GM21576 (cell line): ENCODE data around the gene DCBLD1.
"Not testable (repeated sequence)": the region's sequence is repeated elsewhere in the genome, so short reads cannot be mapped to it uniquely, and the experiment has no call there.

Source experiments
- ATAC-seq: cut with Tn5 transposase; IDR thresholded peaks from one replicate; pipeline ENCODE4 v1.9.1; 2021; ENCODE audit warnings: mild to moderate bottlenecking, moderate library complexity; ENCODE audit not compliant: unreplicated experiment

The DCBLD1 gene

DNA sequence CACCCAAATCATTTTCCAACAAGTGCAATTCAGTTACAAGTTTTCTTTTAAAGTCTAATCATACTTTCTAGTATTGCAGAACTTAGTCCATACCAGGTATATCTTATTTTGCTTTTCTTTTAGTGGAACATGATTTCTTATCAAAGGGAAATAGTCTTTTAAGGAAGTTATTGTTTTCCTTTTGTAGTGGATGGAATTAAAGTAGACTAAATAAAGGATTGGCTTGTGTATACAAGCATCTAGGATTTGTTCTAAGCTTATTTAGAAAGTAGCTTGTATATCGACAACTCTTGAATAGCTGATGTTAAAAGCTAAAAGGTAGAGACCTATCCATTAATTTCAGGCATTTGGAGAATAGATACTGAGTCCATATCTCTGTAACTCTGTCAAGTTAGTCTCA, 14.8 kb downstream of the DCBLD1 start:
- no peak for ATAC-seq

DNA sequence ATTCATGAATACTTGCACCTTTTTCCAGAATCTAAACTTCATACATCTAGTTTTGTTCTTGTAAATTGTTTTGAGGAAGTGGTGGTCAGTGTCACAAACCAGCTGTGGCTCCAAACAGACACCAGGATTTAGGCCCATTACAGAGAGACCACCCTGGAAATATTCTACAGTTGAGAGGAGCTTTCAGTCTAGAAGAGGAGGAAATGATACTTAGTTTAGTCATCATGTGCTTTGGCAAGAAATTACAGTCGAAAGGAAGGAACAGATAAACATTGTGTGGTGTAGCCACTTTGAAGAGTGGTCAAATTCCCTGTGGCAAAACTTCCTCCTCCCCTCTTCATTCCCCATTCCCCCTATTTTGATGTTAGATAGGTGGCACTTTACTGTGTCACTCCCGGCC, 15.7 kb downstream of the DCBLD1 start:
- ATAC-seq = peak; percentile 59

DNA sequence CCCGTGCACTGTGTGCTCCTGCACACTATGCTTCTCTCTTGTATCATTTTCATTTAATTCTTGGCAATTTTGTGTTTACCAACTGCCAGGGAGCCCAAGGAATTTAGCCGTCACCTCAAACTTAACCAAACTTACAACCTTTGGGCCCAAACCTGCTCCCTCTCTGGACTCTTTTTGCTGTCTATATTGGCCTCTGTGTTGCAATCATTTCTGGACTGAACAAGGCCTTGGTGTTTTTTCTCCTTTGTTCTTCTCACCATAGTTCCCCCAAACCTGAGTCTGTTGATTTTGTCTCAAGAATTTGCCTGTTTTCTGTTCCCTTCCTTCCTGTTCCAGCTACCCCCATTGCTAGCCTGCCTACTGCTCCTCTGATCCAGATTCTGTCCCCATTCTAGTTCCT, 19.2 kb downstream of the DCBLD1 start:
- no peak for ATAC-seq

DNA sequence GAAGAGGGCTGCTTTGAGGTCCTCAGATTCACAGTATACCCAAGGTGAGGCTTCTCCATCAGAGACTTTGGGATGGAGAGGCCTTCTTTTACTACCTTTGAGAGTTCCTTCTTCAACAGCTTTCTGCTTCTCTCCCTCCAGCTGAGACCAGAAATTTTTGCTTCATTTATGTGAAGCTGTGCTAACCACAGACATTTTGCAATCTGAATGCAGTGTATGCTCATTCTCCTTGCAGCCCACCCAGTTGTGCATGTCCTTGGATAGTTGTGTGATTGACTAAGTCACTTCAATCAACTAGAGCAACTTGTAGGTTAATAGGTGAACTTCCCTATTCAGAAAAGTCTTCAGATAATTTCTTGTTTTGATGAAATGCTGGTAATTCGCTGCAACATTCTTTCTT, 20.1 kb downstream of the DCBLD1 start:
- no peak for ATAC-seq

DNA sequence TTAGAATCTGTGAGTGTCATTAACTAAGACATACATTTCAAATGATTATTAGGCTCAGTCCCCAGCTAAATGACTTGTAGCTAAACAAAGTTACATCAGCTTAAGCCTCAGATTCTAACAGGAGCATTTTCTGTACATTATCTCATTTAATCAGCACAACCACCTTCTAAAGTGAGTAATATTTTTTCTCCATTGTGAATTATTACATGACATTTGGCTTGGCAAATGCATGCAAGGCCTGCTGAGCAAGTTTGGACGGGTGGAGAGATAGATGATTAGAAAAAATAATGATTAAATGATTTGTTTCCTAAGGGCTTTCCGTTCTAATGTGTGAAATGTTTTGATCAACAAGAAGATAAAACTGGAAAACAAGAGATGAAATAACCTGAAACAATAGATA, 20.7 kb downstream of the DCBLD1 start:
- ATAC-seq = no peak

DNA sequence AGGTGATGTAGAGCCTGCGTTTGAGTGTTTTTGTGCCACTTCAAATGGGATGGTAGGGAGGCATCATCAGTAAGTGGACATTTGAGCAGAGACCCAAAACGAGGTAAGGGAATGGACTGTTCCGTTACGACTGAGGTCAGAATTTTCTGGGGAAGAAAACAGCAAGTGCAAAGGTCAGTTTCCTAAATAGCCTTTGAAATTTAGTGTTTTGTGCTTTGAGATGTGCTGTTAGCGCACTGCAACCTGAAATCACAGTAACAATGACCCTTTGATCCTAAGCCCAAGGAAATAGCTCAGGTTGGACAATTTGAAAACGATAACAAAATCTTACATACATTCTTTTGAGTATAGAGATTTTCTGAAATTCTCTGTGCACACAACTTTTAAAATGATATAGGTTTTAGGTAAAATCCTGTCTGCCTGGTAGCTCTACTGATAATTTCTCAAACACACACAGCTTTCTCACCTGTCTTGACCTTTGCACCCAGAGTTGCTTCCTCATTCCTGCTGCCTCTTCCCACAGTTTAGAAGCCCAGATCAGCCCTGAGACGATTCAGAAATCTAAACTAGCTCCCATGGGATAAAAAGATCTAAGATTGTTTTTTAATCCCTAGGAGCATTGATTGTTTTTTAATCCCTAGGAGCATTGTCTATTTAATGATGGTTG, 22.1 kb downstream of the DCBLD1 start:
- ATAC-seq = no peak

DNA sequence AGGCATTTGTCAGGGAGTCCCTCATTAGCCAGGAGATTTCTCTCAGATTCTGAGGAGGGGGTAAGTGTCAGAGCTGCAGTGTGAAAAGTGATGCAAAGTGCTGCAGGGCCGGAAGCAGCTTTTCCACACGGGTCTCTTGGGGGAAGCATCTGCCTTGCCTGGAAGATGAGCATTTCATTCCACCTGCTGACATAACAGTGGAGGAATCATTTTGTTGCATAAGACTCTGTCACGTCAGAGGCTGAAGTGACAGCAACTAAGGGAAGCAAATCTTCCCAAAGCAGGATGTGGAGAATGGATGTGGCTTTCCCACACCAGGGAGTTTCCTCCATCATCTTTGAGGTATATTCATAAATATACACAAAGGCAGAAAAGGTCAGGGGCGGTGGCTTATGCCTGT, 22.8 kb downstream of the DCBLD1 start:
- ATAC-seq = no peak

DNA sequence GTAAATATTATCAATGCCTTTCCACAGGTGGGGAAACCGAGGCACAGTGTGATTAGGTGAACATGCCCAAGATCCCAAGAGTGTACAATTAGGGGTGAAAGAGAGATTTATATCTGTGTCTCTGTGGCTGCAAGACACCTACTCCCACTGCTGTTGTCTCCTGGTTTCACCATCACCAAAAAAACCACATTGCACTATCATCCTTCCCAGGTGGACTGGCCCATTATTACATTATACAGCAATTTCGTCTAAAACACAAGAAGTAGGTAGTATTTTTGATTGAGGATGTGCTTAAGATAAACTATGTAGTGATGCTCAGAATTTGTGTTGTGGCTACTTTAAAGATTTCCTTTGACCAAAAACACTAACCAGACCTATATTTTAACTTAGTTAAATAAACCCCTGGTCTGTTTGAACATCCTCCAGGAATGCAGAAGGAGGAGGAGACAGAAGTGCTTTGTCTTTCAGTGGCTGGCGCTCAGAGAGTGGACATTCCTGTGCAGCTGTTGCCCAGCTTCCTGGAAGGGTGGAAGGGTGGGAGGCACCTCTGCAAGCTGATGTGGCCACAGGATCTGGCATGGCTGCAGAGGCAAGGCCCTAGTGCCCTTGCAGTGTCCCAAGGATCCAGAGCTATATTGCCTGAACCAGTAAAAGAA, 23.8 kb downstream of the DCBLD1 start:
- ATAC-seq = no peak

DNA sequence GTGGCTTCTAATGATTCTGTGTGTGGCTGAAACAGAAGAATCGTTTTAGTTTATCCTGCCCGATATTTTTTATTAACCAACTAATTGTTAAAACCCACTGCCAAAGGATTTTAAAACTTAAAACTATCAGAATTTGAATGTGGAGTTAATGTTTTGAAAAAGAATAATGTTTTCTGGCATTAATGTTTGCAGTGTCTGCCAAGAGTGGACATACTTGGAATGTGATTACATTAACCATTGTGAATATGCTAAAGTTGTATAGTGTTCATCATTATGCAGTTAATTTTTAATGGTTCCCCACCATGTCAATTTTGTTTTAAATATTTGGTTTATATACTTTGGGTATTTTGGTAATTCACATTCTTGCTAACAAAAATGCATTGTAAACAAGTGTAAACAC, 24.4 kb downstream of the DCBLD1 start:
- no peak for ATAC-seq

DNA sequence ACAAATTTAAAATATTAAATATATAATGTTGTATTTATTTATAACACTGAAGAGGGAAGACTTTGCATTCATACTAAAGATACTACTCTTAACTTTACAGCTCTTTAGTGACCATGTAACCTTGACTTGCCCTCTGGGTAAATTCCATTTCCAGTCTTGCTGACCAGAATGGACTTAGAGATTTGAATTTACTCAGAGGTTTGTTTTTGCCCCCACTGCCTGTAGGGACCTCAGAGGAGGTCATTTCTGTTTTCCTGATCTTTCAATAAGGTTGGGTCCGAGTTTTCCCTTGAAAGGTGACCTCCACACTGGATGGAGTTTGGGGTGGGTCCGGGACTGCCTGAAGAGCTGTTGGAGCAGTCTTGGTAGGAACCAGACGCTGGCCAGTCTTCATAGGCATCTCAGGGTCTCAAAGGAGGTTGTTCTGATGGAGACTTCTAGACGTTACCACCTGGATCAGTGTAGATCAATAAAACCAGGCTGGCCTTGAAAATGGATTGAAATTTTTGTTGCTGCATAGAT, 26.0 kb downstream of the DCBLD1 start:
- no peak for ATAC-seq

DNA sequence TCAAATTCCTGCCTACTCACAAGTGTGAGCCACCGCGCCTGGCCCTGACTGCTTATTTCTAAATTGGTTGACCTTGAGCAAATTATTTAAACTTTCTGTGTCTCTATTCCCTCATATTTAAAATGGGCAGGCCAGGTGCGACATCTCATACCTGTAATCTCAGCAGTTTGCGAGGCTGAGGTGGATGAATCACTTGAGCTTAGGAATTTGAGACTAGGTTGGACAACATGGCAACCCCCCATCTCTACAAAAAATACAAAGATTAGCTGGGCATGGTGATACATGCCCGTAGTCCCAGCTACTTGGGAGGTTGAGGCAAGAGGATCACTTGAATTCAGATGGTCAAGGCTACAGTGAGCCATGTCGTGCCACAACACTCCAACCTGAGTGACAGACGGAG, 26.5 kb downstream of the DCBLD1 start:
- ATAC-seq = no peak

DNA sequence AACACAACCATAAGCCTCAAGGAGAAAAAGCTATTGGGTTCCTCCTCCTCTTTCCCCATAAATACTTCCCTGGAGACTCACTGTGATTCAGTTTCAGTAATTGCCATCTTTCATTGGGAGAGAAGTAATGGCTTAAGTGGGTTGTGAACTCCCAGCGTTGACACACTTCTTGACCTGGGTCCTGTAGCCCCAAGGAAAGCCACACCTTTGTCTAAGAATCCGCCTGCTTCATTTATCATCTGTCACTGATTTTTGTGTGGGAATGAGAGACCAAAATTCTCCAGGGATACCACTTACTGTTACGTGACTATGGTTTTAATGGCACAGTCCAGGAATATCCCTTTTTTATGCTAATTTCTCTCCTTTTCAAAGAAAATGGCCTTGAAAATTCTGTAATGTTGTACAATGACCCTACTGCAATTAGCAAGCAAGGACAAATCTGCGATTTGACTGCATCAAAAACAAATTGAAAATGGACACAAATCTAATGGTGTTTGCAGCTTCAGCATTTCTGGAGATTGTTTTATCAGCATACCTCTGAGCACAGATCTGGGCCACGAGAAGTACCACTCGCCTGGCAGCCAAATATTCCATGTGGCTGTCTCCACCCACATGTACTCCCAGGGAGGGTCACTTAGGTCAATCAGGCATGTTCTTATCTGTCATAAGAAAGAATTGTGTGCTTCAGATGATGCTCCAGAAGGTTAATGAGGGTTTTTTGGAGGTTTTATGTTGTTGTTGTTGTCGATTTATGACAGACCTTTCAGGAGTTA, 29.8 kb downstream of the DCBLD1 start:
- ATAC-seq = no peak

DNA sequence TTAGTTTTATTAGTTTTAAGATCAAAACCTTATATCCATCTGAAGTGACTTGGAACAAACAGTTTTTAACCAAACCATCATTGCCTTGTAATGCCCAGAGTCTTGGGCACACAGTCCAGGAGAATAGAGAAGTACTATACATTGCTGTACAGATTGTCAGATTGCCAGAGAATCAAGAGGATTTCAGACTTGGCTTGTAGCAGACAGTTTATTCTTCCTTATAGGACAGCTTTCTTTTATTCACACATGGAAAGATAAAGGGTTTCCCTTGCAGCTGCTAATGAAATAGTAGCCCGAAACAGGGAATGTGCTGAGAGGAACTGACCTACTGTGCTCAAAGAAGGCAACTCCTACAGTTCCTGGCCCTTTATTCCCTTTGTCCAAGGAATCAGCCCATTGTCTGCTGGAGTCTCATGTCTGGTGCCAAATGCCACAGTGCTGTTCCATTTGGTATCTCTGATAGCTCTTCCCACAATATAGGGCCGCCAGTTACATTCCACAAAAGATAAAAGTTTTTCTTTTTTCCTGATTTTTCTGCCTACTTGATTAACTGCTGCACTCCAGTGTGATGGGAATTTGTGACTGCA, 30.6 kb downstream of the DCBLD1 start:
- ATAC-seq = no peak

DNA sequence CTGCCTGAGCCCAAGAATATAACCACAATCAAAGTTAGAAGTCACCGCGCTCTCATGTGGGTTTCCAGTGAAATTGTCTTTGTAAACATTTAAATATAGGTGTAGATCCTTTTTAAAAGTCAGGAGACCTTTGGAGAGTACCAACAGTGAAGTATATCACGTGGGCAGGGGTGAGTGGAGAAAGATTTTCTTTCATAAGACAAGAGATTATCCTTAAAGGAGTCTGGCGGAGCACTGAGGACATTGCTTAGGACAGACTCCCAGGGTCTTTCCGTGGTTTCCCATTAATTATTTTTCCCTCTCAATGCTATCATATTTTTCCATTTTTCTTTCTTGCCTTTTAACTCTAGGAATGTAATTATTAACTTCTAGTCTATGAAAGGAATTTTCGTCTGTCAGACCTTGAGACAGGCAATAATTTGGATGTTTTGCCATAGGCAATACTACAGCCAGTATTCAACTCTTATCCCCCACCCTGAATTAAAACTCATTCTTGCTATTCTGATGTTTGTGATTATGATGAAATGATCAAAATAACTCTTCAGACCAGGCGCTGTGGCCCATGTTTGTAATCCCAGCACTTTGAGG, 31.4 kb downstream of the DCBLD1 start:
- no peak for ATAC-seq

DNA sequence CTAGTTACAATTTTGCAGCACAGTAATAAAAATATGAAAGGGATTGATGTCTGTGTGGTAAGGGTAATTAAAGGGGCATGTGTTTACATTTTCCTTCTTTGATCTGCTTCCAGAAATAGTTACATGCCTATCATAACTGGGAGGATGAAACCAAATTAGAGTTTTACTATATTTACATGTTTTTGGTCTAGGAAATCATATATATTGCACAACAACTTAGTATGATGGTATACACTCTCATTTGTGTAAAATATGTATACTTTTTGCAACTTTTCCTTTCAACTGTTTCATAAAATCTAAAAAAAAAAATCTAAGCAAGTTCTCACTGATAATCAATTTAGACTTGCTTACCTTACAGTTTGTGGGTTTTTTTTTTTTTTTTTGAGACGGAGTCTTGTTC, 32.2 kb downstream of the DCBLD1 start:
- ATAC-seq = no peak

DNA sequence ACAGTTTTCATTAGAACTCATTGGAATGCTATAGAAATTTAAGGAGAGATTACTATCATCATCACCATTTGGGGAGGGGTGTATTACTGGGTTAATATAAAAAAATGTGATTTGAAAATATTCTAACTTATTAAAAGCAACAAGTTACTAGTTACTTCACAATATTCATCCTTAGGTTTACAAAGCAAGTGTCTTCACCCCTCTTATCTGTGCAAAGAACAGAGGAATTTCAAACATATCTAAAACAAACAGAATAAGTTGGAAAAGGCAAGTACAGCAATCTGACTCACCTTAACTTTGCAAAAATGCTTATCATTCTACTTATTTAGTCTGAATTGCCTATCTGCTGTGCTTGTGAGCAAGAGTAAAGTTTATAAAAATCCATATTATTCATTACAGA, 32.9 kb downstream of the DCBLD1 start:
- ATAC-seq = no peak

DNA sequence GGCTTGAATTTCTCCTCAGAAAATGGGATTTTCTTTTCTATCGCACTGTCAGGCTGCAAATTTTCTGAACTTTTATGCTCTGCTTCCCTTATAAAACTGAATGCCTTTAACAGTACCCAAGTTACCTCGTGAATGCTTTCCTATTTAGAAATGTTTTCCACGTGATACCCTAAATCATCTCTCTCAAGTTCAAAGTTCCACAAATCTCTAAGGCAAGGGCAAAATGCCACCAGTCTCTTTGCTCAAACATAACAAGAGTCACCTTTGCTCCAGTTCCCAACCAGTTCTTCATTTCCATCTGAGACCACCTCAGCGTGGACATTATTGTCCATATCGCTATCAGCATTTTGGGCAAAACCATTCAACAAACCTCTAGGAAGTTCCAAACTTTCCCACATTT, 35.5 kb downstream of the DCBLD1 start:
- not testable (repeated sequence) for ATAC-seq

DNA sequence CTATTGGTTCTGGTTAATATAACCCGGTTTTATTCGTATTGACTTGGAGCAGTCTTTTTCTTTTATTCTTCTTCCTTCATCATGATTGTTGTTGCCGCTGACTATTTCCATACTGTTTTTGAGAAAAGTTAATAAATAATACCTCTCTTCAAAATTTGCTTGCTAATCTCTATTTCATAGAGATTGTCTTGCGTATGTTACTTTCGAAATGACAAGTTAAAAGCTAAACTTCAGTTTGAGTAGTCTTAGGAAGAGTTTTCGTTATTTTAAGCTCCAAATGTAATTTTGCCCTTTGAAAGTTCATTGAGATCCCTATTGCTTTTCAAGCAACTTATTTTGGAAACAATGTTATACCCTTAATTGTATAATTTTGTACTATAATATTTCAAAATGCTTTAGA, 36.4 kb downstream of the DCBLD1 start:
- no peak for ATAC-seq

DNA sequence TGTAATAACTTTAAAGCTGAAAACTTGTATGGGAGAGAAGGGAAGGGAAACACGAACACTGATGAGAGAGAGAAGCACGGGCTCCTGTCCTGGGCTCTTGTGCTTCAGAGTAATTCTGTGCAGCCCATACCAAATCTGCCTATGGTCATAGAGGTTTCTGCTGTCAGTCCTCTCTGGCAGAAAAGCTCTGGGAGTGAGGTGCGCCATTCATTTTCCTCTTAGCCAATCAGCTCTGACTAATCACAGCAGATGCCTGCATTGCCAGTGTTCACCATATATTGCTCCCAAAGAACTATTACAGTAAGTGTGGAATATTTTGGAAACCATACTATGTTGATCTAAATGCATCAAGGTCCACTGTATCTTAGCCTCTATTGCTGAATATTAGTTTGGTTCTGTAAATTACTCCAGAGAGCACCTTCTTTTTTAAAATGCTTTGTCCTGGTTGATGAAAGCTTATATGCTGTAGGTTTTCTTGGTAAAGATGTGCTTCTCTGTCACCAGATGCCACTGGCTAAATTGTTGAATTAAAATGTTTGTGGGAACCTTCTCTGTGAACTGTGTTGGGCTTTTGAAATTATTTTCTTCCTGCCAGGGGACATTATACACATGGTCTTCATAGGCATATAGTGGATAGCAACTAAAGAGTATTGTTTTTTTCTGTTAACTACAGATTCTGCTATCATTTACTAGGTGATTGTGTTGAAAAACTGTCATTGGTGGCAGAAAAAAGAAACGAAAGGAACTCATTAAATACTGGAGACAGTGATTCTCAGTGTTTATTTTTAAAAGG, 38.3 kb downstream of the DCBLD1 start:
- no peak for ATAC-seq

DNA sequence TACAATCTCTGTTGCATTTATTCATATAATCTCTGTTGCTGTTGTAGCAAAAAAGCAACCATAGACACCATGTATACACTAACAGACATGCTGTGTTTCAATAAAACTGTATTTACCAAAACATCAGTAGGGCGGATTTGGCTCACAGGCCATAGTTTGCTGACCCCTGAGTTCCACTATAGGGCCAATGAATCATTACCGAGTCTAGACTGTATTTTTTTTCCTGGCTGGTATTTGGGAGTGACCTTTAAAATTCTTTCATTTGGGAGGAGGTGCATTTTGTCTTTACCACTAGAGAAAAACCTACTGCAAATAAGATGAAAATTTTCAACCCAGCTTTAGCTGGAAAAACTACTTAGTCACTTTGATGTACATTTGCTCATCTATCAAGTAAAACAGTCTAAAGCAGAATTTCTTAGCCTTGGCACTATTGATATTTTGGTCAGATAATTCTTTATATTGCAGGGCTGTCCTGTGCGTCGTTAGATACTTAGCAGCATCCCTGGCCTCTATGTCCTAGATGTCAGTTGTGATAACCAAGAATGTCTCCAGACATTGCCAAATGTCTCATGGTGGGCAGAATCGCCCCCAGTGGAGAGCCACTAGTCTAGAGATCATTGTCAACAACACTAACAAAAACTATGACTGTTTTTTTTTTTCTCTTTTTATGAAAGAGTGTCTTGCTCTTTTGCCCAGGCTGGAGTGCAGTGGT, 39.5 kb downstream of the DCBLD1 start:
- ATAC-seq = no peak
